Activated T-helper 1 cell treated with anti-CD3 and anti-CD28 coated beads, Interleukin-2, amount 50 U/mL, for 16 hours (primary cell): ENCODE results near the gene TMEM106C.

Experiments used
- DNase-seq, 2 donors: peaks; one replicate each; pipeline ENCODE4 v3.0.0-alpha.2; 2020; ENCODE audit warnings: low read depth in 1 of 2, low spot score in 1 of 2

Gene TMEM106C

DNA sequence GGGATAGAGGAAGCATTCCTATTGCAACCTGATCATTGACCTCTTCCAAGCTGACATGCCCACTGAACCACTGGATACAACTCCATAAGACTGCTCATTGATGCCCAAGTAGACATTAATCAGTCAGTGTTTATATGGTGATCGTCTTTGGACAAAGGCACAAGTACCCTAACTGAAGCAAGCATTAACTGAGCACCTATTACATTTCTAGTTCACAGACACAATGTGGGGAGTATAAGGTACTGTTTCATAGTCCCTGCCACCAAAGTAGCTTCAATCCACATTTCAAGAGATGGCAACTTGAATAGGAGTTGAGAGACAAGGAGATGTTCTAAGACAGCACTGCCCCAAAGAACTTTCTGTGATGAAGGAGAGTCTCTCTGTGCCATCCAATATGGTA, 51.7 kb downstream of the TMEM106C start:
- no peak for DNase-seq

GRCh38 chr12:48015954-48016353, 52.6 kb downstream of the TMEM106C start:
- DNase-seq = no peak

DNA sequence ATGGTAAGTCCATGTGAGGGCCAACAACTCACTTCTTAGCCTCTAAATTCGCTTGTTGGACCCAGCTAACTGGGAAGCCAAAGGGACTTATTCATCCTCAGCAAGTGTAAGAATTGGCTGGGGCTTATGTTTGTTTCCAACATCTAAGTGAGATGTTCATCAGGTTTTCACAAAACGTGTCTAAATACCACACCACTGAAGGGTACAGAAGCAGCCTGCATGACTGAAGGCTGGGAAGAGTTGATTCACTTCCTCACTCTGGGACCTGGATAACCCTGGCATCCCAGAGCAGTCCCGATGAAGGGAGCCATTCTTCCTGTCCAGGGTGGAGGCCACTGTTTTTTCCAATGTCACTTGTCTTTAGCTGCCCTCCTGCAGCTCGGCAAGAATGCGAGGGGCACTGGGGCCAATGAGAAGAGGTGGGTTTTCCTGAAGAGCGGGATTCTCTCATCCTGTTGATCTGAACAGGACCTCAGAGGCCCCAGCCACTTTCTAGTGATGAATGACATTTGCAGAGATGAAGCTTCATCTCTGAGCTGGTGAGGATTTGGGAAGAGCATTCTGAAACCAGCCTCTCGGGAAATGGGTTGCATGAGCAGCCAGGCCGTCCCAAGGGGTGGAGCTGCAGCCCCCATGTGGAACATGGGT, 53.1 kb downstream of the TMEM106C start:
- DNase-seq = no peak

- no peak for DNase-seq
These were observed 54.1 kb downstream of the TMEM106C start for GRCh38 chr12:48017496-48017895.

- no peak for DNase-seq
These were observed 54.7 kb downstream of the TMEM106C start for GRCh38 chr12:48017921-48018617.
